GM23338 (cell line): ENCODE data around the gene HNRNPA2B1. TPM values are rescaled to one million over a fixed set of nuclear protein-coding genes. Genes with fewer than 3 reads are reported as not detected.

Experiments used
- ATAC-seq: fragments of 200-7000 bp; cut with Tn5 transposase; 3 replicates; pipeline ENCODE4 v1.9.1; 2020
- DNase-seq: peaks from one replicate; pipeline ENCODE4 v3.0.0-alpha.2; 2015; ENCODE audit warnings: low spot score
- H2AFZ ChIP-seq: fragments of 200-600 bp; sonication (generic); 2 replicates; pipeline ENCODE4 v1.8.0; 2016; ENCODE audit warnings: antibody characterized with exemption, mild to moderate bottlenecking, moderate library complexity
- H3F3A ChIP-seq: fragments of 200-600 bp; sonication (generic); replicated peaks from 2 replicates; pipeline ENCODE4 v1.8.0; 2017; ENCODE audit warnings: antibody characterized with exemption, mixed run types, low read depth
- H3K27ac ChIP-seq: fragments of 200-600 bp; sonication (generic); 2 replicates; pipeline ENCODE4 v1.6.1; 2016; ENCODE audit warnings: low read depth
- H3K27me3 ChIP-seq: fragments of 200-600 bp; sonication (generic); 2 replicates; pipeline ENCODE4 v1.8.0; 2016; ENCODE audit warnings: mild to moderate bottlenecking, mixed run types, moderate library complexity; ENCODE audit not compliant: insufficient read depth
- H3K36me3 ChIP-seq: fragments of 200-600 bp; sonication (generic); 2 replicates; pipeline ENCODE4 v1.8.0; 2016; ENCODE audit warnings: mild to moderate bottlenecking; ENCODE audit not compliant: insufficient read depth
- H3K4me1 ChIP-seq: fragments of 200-600 bp; sonication (generic); 2 replicates; pipeline ENCODE4 v1.8.0; 2016; ENCODE audit warnings: mild to moderate bottlenecking, moderate library complexity; ENCODE audit not compliant: insufficient read depth
- H3K4me2 ChIP-seq: fragments of 200-600 bp; sonication (generic); 2 replicates; pipeline ENCODE4 v1.7.1; 2017; ENCODE audit warnings: mixed run types
- H3K4me3 ChIP-seq: fragments of 200-600 bp; sonication (generic); 2 replicates; pipeline ENCODE4 v1.6.1; 2016; ENCODE audit warnings: mixed run types
- H3K79me2 ChIP-seq: fragments of 200-600 bp; sonication (generic); replicated peaks from 2 replicates; pipeline ENCODE4 v1.8.0; 2017; ENCODE audit warnings: mild to moderate bottlenecking; ENCODE audit not compliant: insufficient read depth
- H3K9me2 ChIP-seq: fragments of 200-600 bp; sonication (generic); 2 replicates; pipeline ENCODE4 v1.8.0; 2017; ENCODE audit not compliant: insufficient read depth
- H4K20me1 ChIP-seq: fragments of 200-600 bp; sonication (generic); replicated peaks from 2 replicates; pipeline ENCODE4 v1.8.0; 2017; ENCODE audit warnings: mild to moderate bottlenecking; ENCODE audit not compliant: insufficient read depth
- H3K27ac Mint-ChIP-seq: 2 replicates; pipeline ENCODE4 v1.8.0; 2020; ENCODE audit warnings: inconsistent platforms, mild to moderate bottlenecking, moderate library complexity, mixed read lengths
- H3K27me3 Mint-ChIP-seq: 3 replicates; pipeline ENCODE4 v1.8.0; 2022; ENCODE audit warnings: low read depth, mild to moderate bottlenecking, moderate library complexity, mixed read lengths, inconsistent platforms; ENCODE audit not compliant: insufficient read depth, poor library complexity
- H3K36me3 Mint-ChIP-seq: 3 replicates; pipeline ENCODE4 v1.8.0; 2021; ENCODE audit warnings: low read depth, mild to moderate bottlenecking, inconsistent platforms, moderate library complexity, mixed read lengths
- H3K4me1 Mint-ChIP-seq: 3 replicates; pipeline ENCODE4 v1.8.0; 2020; ENCODE audit warnings: mild to moderate bottlenecking, inconsistent platforms, mixed read lengths
- H3K4me3 Mint-ChIP-seq: 3 replicates; pipeline ENCODE4 v1.8.0; 2021; ENCODE audit warnings: moderate library complexity, mild to moderate bottlenecking, inconsistent platforms, mixed read lengths
- H3K9me3 Mint-ChIP-seq: 3 replicates; pipeline ENCODE4 v1.8.0; 2020; ENCODE audit warnings: moderate library complexity, mild to moderate bottlenecking, inconsistent platforms, mixed read lengths
- CTCF ChIP-seq, 2 experiments: fragments of 200-600 bp in 1 of 2; sonication (generic) in 1 of 2; conservative IDR thresholded peaks; 2 replicates each; pipeline versions ENCODE4 v1.5.1 to v1.6.1; 2016 to 2017; ENCODE audit warnings: antibody characterized with exemption in 2 of 2, low read depth in 2 of 2, mild to moderate bottlenecking in 2 of 2, moderate library complexity in 1 of 2
- ETS1 ChIP-seq: IDR thresholded peaks from 2 replicates; pipeline ENCODE4 v1.6.1; 2016; ENCODE audit warnings: antibody characterized with exemption
- EZH2 ChIP-seq: fragments of 200-600 bp; sonication (generic); IDR thresholded peaks from one replicate; pipeline ENCODE4 v1.8.0; 2017; ENCODE audit warnings: antibody characterized with exemption, mild to moderate bottlenecking, low read depth; ENCODE audit not compliant: unreplicated experiment
- EZH2phosphoT487 ChIP-seq: fragments of 200-600 bp; sonication (generic); IDR thresholded peaks from one replicate; pipeline ENCODE4 v1.8.1; 2018; ENCODE audit warnings: antibody characterized with exemption; ENCODE audit not compliant: unreplicated experiment
- JUNB ChIP-seq: IDR thresholded peaks from one replicate; pipeline ENCODE4 v1.6.1; 2016; ENCODE audit warnings: antibody characterized with exemption; ENCODE audit not compliant: unreplicated experiment
- NANOG ChIP-seq: IDR thresholded peaks from 2 replicates; pipeline ENCODE4 v1.6.1; 2016; ENCODE audit warnings: antibody characterized with exemption, borderline replicate concordance
- POLR2AphosphoS5 ChIP-seq: IDR thresholded peaks from 2 replicates; pipeline ENCODE4 v1.6.1; 2016; ENCODE audit warnings: antibody characterized with exemption, low read depth
- REST ChIP-seq: IDR thresholded peaks from one replicate; pipeline ENCODE4 v1.6.1; 2018; ENCODE audit warnings: antibody characterized with exemption; ENCODE audit not compliant: unreplicated experiment
- STAT1 ChIP-seq: IDR thresholded peaks from one replicate; pipeline ENCODE4 v1.6.1; 2016; ENCODE audit warnings: antibody characterized with exemption; ENCODE audit not compliant: unreplicated experiment
- ZNF331 ChIP-seq: fragments of 250-450 bp; sonication (Bioruptor Pico); IDR thresholded peaks from 2 replicates; pipeline ENCODE4 v1.5.0; 2020; ENCODE audit warnings: low read depth, mild to moderate bottlenecking, moderate library complexity
- polyA plus RNA-seq: library from polyadenylated mRNA; unstranded; fragments of >200 nt; fragmentation: Nextera tagmentation; extraction: Ambion mirVana; gene quantifications from 2 replicates; pipeline ENCODE4 v1.2.1, GENCODE V29; 2016
- total RNA-seq: library from RNA; depleted of rRNA; stranded (reverse); fragments of >200 nt; shearing (Covaris generic); gene quantifications from 2 replicates; pipeline ENCODE4 v1.2.3, GENCODE V29; 2014

HNRNPA2B1 gene
- total and polyA plus RNA-seq, 2 experiments from 2014 or later: 602 to 1,577 TPM

- TF ChIP-seq REST: no peak
- no peak for TF ChIP-seq STAT1
- TF ChIP-seq ZNF331 (CRISPR knock-in tag): no peak
- TF ChIP-seq JUNB: no peak
- no peak for TF ChIP-seq ETS1
- TF ChIP-seq CTCF (conservative IDR thresholded peaks at IDR 0.05; ENCODE audit: low read depth in 2 of 2): no peak
- no peak for TF ChIP-seq EZH2
- TF ChIP-seq NANOG: no peak
These were observed 8.5 kb downstream of the HNRNPA2B1 start (continued) for GRCh38 chr7:26191974-26192479.

- no peak overlapping the region for H3K4me3 ChIP-seq
- no peaks in the 10 kb centered on the region for H3K9me2 ChIP-seq
- ATAC-seq (no peak), DNase-seq (no peak)
- Mint-ChIP-seq H3K4me1 (peaks cover 75% of the 10 kb centered on the region), H3K36me3 (peaks cover 92% of the 10 kb centered on the region), H3K4me3 (no peak overlapping the region), H3K27ac (no peak overlapping the region; the same call in 1 of the 2 replicates), H3K9me3 (no peaks in the 10 kb centered on the region; the same call in 2 of the 3 replicates), H3K27me3 (peaks cover 58% of the 10 kb centered on the region)
- no peaks in the 10 kb centered on the region for H3K27me3 ChIP-seq
- H3K4me2 ChIP-seq: no peak overlapping the region
- peaks cover 74% of the 10 kb centered on the region for H3F3A ChIP-seq
- H3K27ac ChIP-seq: peak overlapping the region; percentile 67; the same call in 1 of the 2 replicates
- peaks cover 12% of the 10 kb centered on the region for H3K4me1 ChIP-seq
- peaks cover 51% of the 10 kb centered on the region for H3K79me2 ChIP-seq
- H4K20me1 ChIP-seq: peaks cover 52% of the 10 kb centered on the region
- no peak overlapping the region for H2AFZ ChIP-seq
- peaks cover 73% of the 10 kb centered on the region for H3K36me3 ChIP-seq
- TF ChIP-seq CTCF (conservative IDR thresholded peaks at IDR 0.05; ENCODE audit: low read depth in 2 of 2) (no peak), ETS1 (no peak), STAT1 (no peak), POLR2AphosphoS5 (no peak; the same call in 1 of the 2 replicates), JUNB (no peak), EZH2phosphoT487 (no peak)
These were observed 9.1 kb downstream of the HNRNPA2B1 start for GRCh38 chr7:26191233-26191973.
